Choroid plexus epithelial cell (primary cell): ENCODE data around the gene ACTR6.
A peak's percentile ranks its signal among the peaks of the same experiment; 100 is the strongest.
"Not testable (repeated sequence)": the region's sequence is repeated elsewhere in the genome, so short reads cannot be mapped to it uniquely, and the experiment has no call there.

Experiments used
- DNase-seq: peaks from one replicate; pipeline ENCODE4 v3.0.0-alpha.2; 2010; ENCODE audit warnings: low read depth
- H3K4me3 ChIP-seq: 2 replicates; pipeline ENCODE4 v1.5.1; 2011; ENCODE audit warnings: low read depth, mild to moderate bottlenecking, control low read depth, low read length, moderate library complexity
- CTCF ChIP-seq: conservative IDR thresholded peaks from 2 replicates; pipeline ENCODE4 v1.5.1; 2011; ENCODE audit warnings: low read depth, mild to moderate bottlenecking, control low read depth, inconsistent platforms, low read length, moderate library complexity

Gene ACTR6

GRCh38 chr12:100219328-100220109 is 18.9 kb downstream of the ACTR6 start:
- no peak for TF ChIP-seq CTCF
- no peak for DNase-seq
- H3K4me3 ChIP-seq: no peak overlapping the region

GRCh38 chr12:100221523-100221922 is 20.9 kb downstream of the ACTR6 start:
- no peak overlapping the region for H3K4me3 ChIP-seq
- no peak for DNase-seq
- no peak for TF ChIP-seq CTCF

GRCh38 chr12:100222173-100222572 is 21.6 kb downstream of the ACTR6 start:
- DNase-seq, H3K4me3 ChIP-seq: not testable (repeated sequence)

GRCh38 chr12:100225491-100225890 is 24.9 kb downstream of the ACTR6 start:
- TF ChIP-seq CTCF: no peak
- H3K4me3 ChIP-seq: no peak overlapping the region
- DNase-seq: no peak

- no peak overlapping the region for H3K4me3 ChIP-seq
- TF ChIP-seq CTCF: peak; percentile 31
- peak; percentile 30 for DNase-seq
Observed at GRCh38 chr12:100229036-100229635, 28.5 kb downstream of the ACTR6 start.

- DNase-seq: no peak
- no peak overlapping the region for H3K4me3 ChIP-seq
- no peak for TF ChIP-seq CTCF
Observed at GRCh38 chr12:100229876-100230275, 29.3 kb downstream of the ACTR6 start.

- H3K4me3 ChIP-seq, DNase-seq: not testable (repeated sequence)
Observed at GRCh38 chr12:100231873-100232272, 31.3 kb downstream of the ACTR6 start.

- no peak overlapping the region for H3K4me3 ChIP-seq
- DNase-seq: peak; percentile 54
- TF ChIP-seq CTCF: no peak
Observed at GRCh38 chr12:100234166-100234565, 33.6 kb downstream of the ACTR6 start.
